ENCODE results near the gene PRR15L. TPM values are rescaled to one million over a fixed set of nuclear protein-coding genes. Genes with fewer than 3 reads are reported as not detected.

Gene PRR15L
- total RNA-seq, 1 donor from 2014 or later: not detected

- Mint-ChIP-seq H3K4me3 (ENCODE audit: unreplicated experiment) (no peak overlapping the region), H3K36me3 (ENCODE audit: unreplicated experiment) (no peaks in the 10 kb centered on the region), H3K27ac (ENCODE audit: unreplicated experiment) (no peak overlapping the region), H3K9me3 (ENCODE audit: unreplicated experiment) (peaks cover 10% of the 10 kb centered on the region), H3K4me1 (ENCODE audit: low read depth, unreplicated experiment) (peaks cover 45% of the 10 kb centered on the region), H3K27me3 (ENCODE audit: unreplicated experiment) (peaks cover 2% of the 10 kb centered on the region)
- no peak for TF ChIP-seq CTCF (IDR thresholded peaks at IDR 0.05; ENCODE audit: partially characterized antibody, unreplicated experiment)
- DNase-seq: no peak
Measured at GRCh38 chr17:47998044-47998443, 40.4 kb upstream of the PRR15L start.

GRCh38 chr17:47997586-47997985 is 39.9 kb upstream of the PRR15L start:
- no peaks in the 10 kb centered on the region for H3K36me3 Mint-ChIP-seq (ENCODE audit: unreplicated experiment)
- no peak for DNase-seq
- no peak overlapping the region for H3K27ac Mint-ChIP-seq (ENCODE audit: unreplicated experiment)
- H3K4me3 Mint-ChIP-seq (ENCODE audit: unreplicated experiment): no peak overlapping the region
- H3K27me3 Mint-ChIP-seq (ENCODE audit: unreplicated experiment): no peaks in the 10 kb centered on the region
- peaks cover 45% of the 10 kb centered on the region for H3K4me1 Mint-ChIP-seq (ENCODE audit: low read depth, unreplicated experiment)
- peaks cover 14% of the 10 kb centered on the region for H3K9me3 Mint-ChIP-seq (ENCODE audit: unreplicated experiment)
- TF ChIP-seq CTCF (IDR thresholded peaks at IDR 0.05; ENCODE audit: partially characterized antibody, unreplicated experiment): no peak

- TF ChIP-seq CTCF (IDR thresholded peaks at IDR 0.05; ENCODE audit: partially characterized antibody, unreplicated experiment): no peak
- Mint-ChIP-seq H3K4me3 (ENCODE audit: unreplicated experiment) (peak overlapping the region; percentile 52), H3K9me3 (ENCODE audit: unreplicated experiment) (peaks cover 17% of the 10 kb centered on the region), H3K27ac (ENCODE audit: unreplicated experiment) (peak overlapping the region; percentile 50), H3K4me1 (ENCODE audit: low read depth, unreplicated experiment) (peaks cover 45% of the 10 kb centered on the region), H3K36me3 (ENCODE audit: unreplicated experiment) (no peaks in the 10 kb centered on the region), H3K27me3 (ENCODE audit: unreplicated experiment) (peaks cover 1% of the 10 kb centered on the region)
- no peak for DNase-seq
Measured at GRCh38 chr17:47996201-47996600, 38.5 kb upstream of the PRR15L start.

- Mint-ChIP-seq H3K36me3 (ENCODE audit: unreplicated experiment) (no peaks in the 10 kb centered on the region), H3K4me1 (ENCODE audit: low read depth, unreplicated experiment) (peaks cover 51% of the 10 kb centered on the region), H3K4me3 (ENCODE audit: unreplicated experiment) (no peak overlapping the region), H3K9me3 (ENCODE audit: unreplicated experiment) (peaks cover 24% of the 10 kb centered on the region), H3K27ac (ENCODE audit: unreplicated experiment) (peak overlapping the region; percentile 28), H3K27me3 (ENCODE audit: unreplicated experiment) (peaks cover 10% of the 10 kb centered on the region)
- DNase-seq: no peak
- no peak for TF ChIP-seq CTCF (IDR thresholded peaks at IDR 0.05; ENCODE audit: partially characterized antibody, unreplicated experiment)
Measured at GRCh38 chr17:47995241-47995935, 37.7 kb upstream of the PRR15L start.

- peaks cover 24% of the 10 kb centered on the region for H3K9me3 Mint-ChIP-seq (ENCODE audit: unreplicated experiment)
- DNase-seq: no peak
- H3K27me3 Mint-ChIP-seq (ENCODE audit: unreplicated experiment): peaks cover 12% of the 10 kb centered on the region
- peak overlapping the region; percentile 87 for H3K27ac Mint-ChIP-seq (ENCODE audit: unreplicated experiment)
- no peak overlapping the region for H3K4me3 Mint-ChIP-seq (ENCODE audit: unreplicated experiment)
- H3K4me1 Mint-ChIP-seq (ENCODE audit: low read depth, unreplicated experiment): peaks cover 53% of the 10 kb centered on the region
- no peaks in the 10 kb centered on the region for H3K36me3 Mint-ChIP-seq (ENCODE audit: unreplicated experiment)
- no peak for TF ChIP-seq CTCF (IDR thresholded peaks at IDR 0.05; ENCODE audit: partially characterized antibody, unreplicated experiment)
Measured at GRCh38 chr17:47994724-47995123, 37.0 kb upstream of the PRR15L start.
